ENCODE measurements around the gene GRK5.

DNA sequence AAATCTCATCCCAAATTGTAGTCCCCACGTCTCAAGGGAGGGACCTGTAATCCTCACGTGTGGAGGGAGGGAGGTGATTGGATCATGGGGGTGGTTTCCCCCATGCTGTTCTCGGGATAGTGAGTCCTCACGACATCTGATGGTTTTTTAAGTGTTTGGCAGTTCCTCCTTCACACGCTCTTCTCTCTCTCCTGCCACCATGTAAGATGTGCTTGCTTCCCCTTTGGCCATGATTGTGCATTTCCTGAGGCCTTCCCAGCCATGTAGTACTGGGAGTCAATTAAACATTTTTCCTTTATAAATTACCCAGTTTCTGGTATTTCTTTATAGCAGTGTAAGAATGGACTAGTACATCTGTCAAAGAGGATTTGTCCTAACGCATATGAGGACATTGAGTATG is 275.6 kb downstream of the GRK5 start:
- TF ChIP-seq, protein P1, sequence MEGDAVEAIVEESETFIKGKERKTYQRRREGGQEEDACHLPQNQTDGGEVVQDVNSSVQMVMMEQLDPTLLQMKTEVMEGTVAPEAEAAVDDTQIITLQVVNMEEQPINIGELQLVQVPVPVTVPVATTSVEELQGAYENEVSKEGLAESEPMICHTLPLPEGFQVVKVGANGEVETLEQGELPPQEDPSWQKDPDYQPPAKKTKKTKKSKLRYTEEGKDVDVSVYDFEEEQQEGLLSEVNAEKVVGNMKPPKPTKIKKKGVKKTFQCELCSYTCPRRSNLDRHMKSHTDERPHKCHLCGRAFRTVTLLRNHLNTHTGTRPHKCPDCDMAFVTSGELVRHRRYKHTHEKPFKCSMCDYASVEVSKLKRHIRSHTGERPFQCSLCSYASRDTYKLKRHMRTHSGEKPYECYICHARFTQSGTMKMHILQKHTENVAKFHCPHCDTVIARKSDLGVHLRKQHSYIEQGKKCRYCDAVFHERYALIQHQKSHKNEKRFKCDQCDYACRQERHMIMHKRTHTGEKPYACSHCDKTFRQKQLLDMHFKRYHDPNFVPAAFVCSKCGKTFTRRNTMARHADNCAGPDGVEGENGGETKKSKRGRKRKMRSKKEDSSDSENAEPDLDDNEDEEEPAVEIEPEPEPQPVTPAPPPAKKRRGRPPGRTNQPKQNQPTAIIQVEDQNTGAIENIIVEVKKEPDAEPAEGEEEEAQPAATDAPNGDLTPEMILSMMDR (IDR thresholded peaks at IDR 0.05), result no peak
- TF ChIP-seq EZH2 (IDR thresholded peaks at IDR 0.05) (no peak), EZH2phosphoT487 (IDR thresholded peaks at IDR 0.05) (no peak)
